ENCODE data around the gene IFNL1. TPM values are rescaled to one million over a fixed set of nuclear protein-coding genes. Genes with fewer than 3 reads are reported as not detected.

The IFNL1 gene
- not detected for polyA plus RNA-seq
- long read RNA-seq, donor 1 = 0 reads
- long read RNA-seq, donor 2 = 0 reads
- long read RNA-seq, donor 3 = 0 reads
- long read RNA-seq, donor 4 = 0 reads
- long read RNA-seq, donor 5 = 0 reads
- long read RNA-seq, donor 6 = 0 reads
- long read RNA-seq, donor 7 = 0 reads
- long read RNA-seq, donor 8 = 0 reads
- long read RNA-seq, donor 9 = 0 reads
- long read RNA-seq, donor 10 = 0 reads

- no peaks in the 10 kb centered on the region for H3K9me3 ChIP-seq (ENCODE audit: control insufficient read depth in 2 of 2, insufficient read depth in 1 of 2, low read depth in 1 of 2, low read length in 1 of 2)
- WGBS, 3 donors = 68 to 78% (median 74%) methylated on average over 11 of the region's 11 CpGs
- H3K27me3 ChIP-seq (ENCODE audit: control insufficient read depth in 3 of 3, insufficient read depth in 3 of 3, low read length in 3 of 3) = peaks cover 0 to 10% (median 2%) of the 10 kb centered on the region in 3 donors
- no peaks in the 10 kb centered on the region for H3K36me3 ChIP-seq (ENCODE audit: control insufficient read depth in 3 of 3, insufficient read depth in 2 of 3, low read depth in 1 of 3, low read length in 3 of 3)
- no peak within 1 kb of the TSS for H3K4me3 ChIP-seq (ENCODE audit: low read depth in 1 of 3, low read length in 3 of 3)
- no peak within 1 kb of the TSS for H3K27ac ChIP-seq (ENCODE audit: low read depth in 1 of 3, low read length in 2 of 3)
- FAIRE-seq (no peak), DNase-seq (peak; percentile 52 to 63)
- no peaks in the 10 kb centered on the region for H3K4me1 ChIP-seq (ENCODE audit: control insufficient read depth in 3 of 3, insufficient read depth in 2 of 3, low read depth in 1 of 3, low read length in 2 of 3)
These were observed at the start of gene IFNL1 for GRCh38 chr19:39296055-39296645. Gene IFNL1 (plus strand): TSS chr19:39296407. CDS start chr19:39296422, 15 bp downstream.

GRCh38 chr19:39246951-39247669 lies 49.1 kb upstream of the IFNL1 start:
- peaks cover 0 to 5% of the 10 kb centered on the region in 2 donors for H3K9me3 ChIP-seq (ENCODE audit: control insufficient read depth in 2 of 2, insufficient read depth in 1 of 2, low read depth in 1 of 2, low read length in 1 of 2)
- no peak overlapping the region for H3K27ac ChIP-seq (ENCODE audit: low read depth in 1 of 3, low read length in 2 of 3)
- FAIRE-seq = no peak
- WGBS, 3 donors = 25 to 40% (median 36%) methylated on average over 36 to 42 of the region's 42 CpGs
- peak in 1 of 2 donors; percentile 36 for DNase-seq
- no peaks in the 10 kb centered on the region for H3K36me3 ChIP-seq (ENCODE audit: control insufficient read depth in 3 of 3, insufficient read depth in 2 of 3, low read depth in 1 of 3, low read length in 3 of 3)
- peaks cover 0 to 9% (median 0%) of the 10 kb centered on the region in 3 donors for H3K4me1 ChIP-seq (ENCODE audit: control insufficient read depth in 3 of 3, insufficient read depth in 2 of 3, low read depth in 1 of 3, low read length in 2 of 3)
- peak overlapping the region in 1 of 3 donors; percentile 3 for H3K4me3 ChIP-seq (ENCODE audit: low read depth in 1 of 3, low read length in 3 of 3)
- H3K27me3 ChIP-seq (ENCODE audit: control insufficient read depth in 3 of 3, insufficient read depth in 3 of 3, low read length in 3 of 3) = peaks cover 0 to 40% (median 12%) of the 10 kb centered on the region in 3 donors

- peaks cover 0 to 9% (median 0%) of the 10 kb centered on the region in 3 donors for H3K4me1 ChIP-seq (ENCODE audit: control insufficient read depth in 3 of 3, insufficient read depth in 2 of 3, low read depth in 1 of 3, low read length in 2 of 3)
- WGBS, 3 donors = 21 to 35% (median 33%) methylated on average over 63 to 92 of the region's 92 CpGs
- FAIRE-seq (no peak), DNase-seq (peak in 1 of 2 donors; percentile 63)
- peaks cover 0 to 5% of the 10 kb centered on the region in 2 donors for H3K9me3 ChIP-seq (ENCODE audit: control insufficient read depth in 2 of 2, insufficient read depth in 1 of 2, low read depth in 1 of 2, low read length in 1 of 2)
- H3K36me3 ChIP-seq (ENCODE audit: control insufficient read depth in 3 of 3, insufficient read depth in 2 of 3, low read depth in 1 of 3, low read length in 3 of 3) = no peaks in the 10 kb centered on the region
- peaks cover 0 to 40% (median 12%) of the 10 kb centered on the region in 3 donors for H3K27me3 ChIP-seq (ENCODE audit: control insufficient read depth in 3 of 3, insufficient read depth in 3 of 3, low read length in 3 of 3)
- H3K4me3 ChIP-seq (ENCODE audit: low read depth in 1 of 3, low read length in 3 of 3) = no peak overlapping the region
- no peak overlapping the region for H3K27ac ChIP-seq (ENCODE audit: low read depth in 1 of 3, low read length in 2 of 3)
These were observed 48.2 kb upstream of the IFNL1 start for GRCh38 chr19:39247701-39248664.

- no peak for DNase-seq
- H3K36me3 ChIP-seq (ENCODE audit: control insufficient read depth in 3 of 3, insufficient read depth in 2 of 3, low read depth in 1 of 3, low read length in 3 of 3) = no peaks in the 10 kb centered on the region
- H3K27me3 ChIP-seq (ENCODE audit: control insufficient read depth in 3 of 3, insufficient read depth in 3 of 3, low read length in 3 of 3) = peaks cover 0 to 40% (median 12%) of the 10 kb centered on the region in 3 donors
- no peak for FAIRE-seq
- H3K27ac ChIP-seq (ENCODE audit: low read depth in 1 of 3, low read length in 2 of 3) = no peak within 1 kb of the TSS
- H3K9me3 ChIP-seq (ENCODE audit: control insufficient read depth in 2 of 2, insufficient read depth in 1 of 2, low read depth in 1 of 2, low read length in 1 of 2) = peaks cover 0 to 5% of the 10 kb centered on the region in 2 donors
- peaks cover 0 to 9% (median 0%) of the 10 kb centered on the region in 3 donors for H3K4me1 ChIP-seq (ENCODE audit: control insufficient read depth in 3 of 3, insufficient read depth in 2 of 3, low read depth in 1 of 3, low read length in 2 of 3)
- WGBS, 3 donors = 36 to 62% (median 55%) methylated on average over 13 of the region's 13 CpGs
- no peak within 1 kb of the TSS for H3K4me3 ChIP-seq (ENCODE audit: low read depth in 1 of 3, low read length in 3 of 3)
These were observed 47.4 kb upstream of the IFNL1 start, which contains the start of gene IFNL4 for GRCh38 chr19:39248806-39249205. Gene IFNL4 (minus strand): TSS chr19:39248856.

GRCh38 chr19:39251081-39251480 lies 45.1 kb upstream of the IFNL1 start:
- Histone ChIP-seq H3K27ac (ENCODE audit: low read depth in 1 of 3, low read length in 2 of 3) (no peak overlapping the region), H3K9me3 (ENCODE audit: control insufficient read depth in 2 of 2, insufficient read depth in 1 of 2, low read depth in 1 of 2, low read length in 1 of 2) (peaks cover 0 to 5% of the 10 kb centered on the region in 2 donors), H3K4me3 (ENCODE audit: low read depth in 1 of 3, low read length in 3 of 3) (no peak overlapping the region), H3K36me3 (ENCODE audit: control insufficient read depth in 3 of 3, insufficient read depth in 2 of 3, low read depth in 1 of 3, low read length in 3 of 3) (no peaks in the 10 kb centered on the region), H3K4me1 (ENCODE audit: control insufficient read depth in 3 of 3, insufficient read depth in 2 of 3, low read depth in 1 of 3, low read length in 2 of 3) (peaks cover 0 to 9% (median 7%) of the 10 kb centered on the region in 3 donors), H3K27me3 (ENCODE audit: control insufficient read depth in 3 of 3, insufficient read depth in 3 of 3, low read length in 3 of 3) (peaks cover 0 to 40% (median 12%) of the 10 kb centered on the region in 3 donors)
- no peak for FAIRE-seq
- no peak for DNase-seq
- WGBS, 3 donors = 73 to 86% (median 82%) methylated on average over 5 of the region's 5 CpGs

GRCh38 chr19:39251846-39252245 lies 44.4 kb upstream of the IFNL1 start:
- Histone ChIP-seq H3K36me3 (ENCODE audit: control insufficient read depth in 3 of 3, insufficient read depth in 2 of 3, low read depth in 1 of 3, low read length in 3 of 3) (no peaks in the 10 kb centered on the region), H3K27ac (ENCODE audit: low read depth in 1 of 3, low read length in 2 of 3) (no peak overlapping the region), H3K9me3 (ENCODE audit: control insufficient read depth in 2 of 2, insufficient read depth in 1 of 2, low read depth in 1 of 2, low read length in 1 of 2) (peaks cover 0 to 10% of the 10 kb centered on the region in 2 donors), H3K4me1 (ENCODE audit: control insufficient read depth in 3 of 3, insufficient read depth in 2 of 3, low read depth in 1 of 3, low read length in 2 of 3) (peaks cover 0 to 9% (median 7%) of the 10 kb centered on the region in 3 donors), H3K4me3 (ENCODE audit: low read depth in 1 of 3, low read length in 3 of 3) (no peak overlapping the region), H3K27me3 (ENCODE audit: control insufficient read depth in 3 of 3, insufficient read depth in 3 of 3, low read length in 3 of 3) (peaks cover 0 to 42% (median 12%) of the 10 kb centered on the region in 3 donors)
- no peak for DNase-seq
- WGBS, 3 donors = 34 to 53% (median 46%) methylated on average over 3 of the region's 3 CpGs
- FAIRE-seq = no peak

GRCh38 chr19:39252458-39252857 lies 43.7 kb upstream of the IFNL1 start:
- FAIRE-seq = no peak
- DNase-seq = no peak
- Histone ChIP-seq H3K36me3 (ENCODE audit: control insufficient read depth in 3 of 3, insufficient read depth in 2 of 3, low read depth in 1 of 3, low read length in 3 of 3) (no peaks in the 10 kb centered on the region), H3K9me3 (ENCODE audit: control insufficient read depth in 2 of 2, insufficient read depth in 1 of 2, low read depth in 1 of 2, low read length in 1 of 2) (peaks cover 0 to 8% of the 10 kb centered on the region in 2 donors), H3K4me3 (ENCODE audit: low read depth in 1 of 3, low read length in 3 of 3) (no peak overlapping the region), H3K27me3 (ENCODE audit: control insufficient read depth in 3 of 3, insufficient read depth in 3 of 3, low read length in 3 of 3) (peaks cover 0 to 36% (median 12%) of the 10 kb centered on the region in 3 donors), H3K4me1 (ENCODE audit: control insufficient read depth in 3 of 3, insufficient read depth in 2 of 3, low read depth in 1 of 3, low read length in 2 of 3) (peaks cover 0 to 7% (median 5%) of the 10 kb centered on the region in 3 donors), H3K27ac (ENCODE audit: low read depth in 1 of 3, low read length in 2 of 3) (no peak overlapping the region)
- 53 to 63% (median 62%) methylated on average over 3 of the region's 3 CpGs for WGBS, 3 donors

Measured in small intestine (tissue), 16 donors.